Measurements from ENCODE around the gene DCDC1. TPM values are rescaled to one million over a fixed set of nuclear protein-coding genes. Genes with fewer than 3 reads are reported as not detected.
"Not testable (repeated sequence)": the region's sequence is repeated elsewhere in the genome, so short reads cannot be mapped to it uniquely, and the experiment has no call there.

The DCDC1 gene
- total RNA-seq, 1 donor from 2014 or later: 6.9 TPM

DNA sequence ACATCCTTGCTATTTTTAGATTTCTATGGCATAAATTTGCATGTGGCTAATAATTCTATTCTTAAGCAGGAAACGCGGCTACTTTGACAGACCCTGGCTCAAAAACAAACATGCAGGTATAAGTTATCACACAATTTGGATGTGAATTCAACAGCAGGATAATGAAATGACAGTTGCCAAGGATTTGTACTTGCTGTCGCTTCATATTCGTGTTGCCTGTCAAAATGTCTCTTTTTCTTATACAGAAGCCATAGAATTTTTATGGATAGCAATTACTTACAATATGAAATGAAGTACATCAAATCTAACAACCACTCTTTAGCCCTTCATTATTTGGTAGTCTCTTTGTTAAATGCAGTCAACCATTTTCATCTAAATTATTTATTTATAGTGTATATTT is 46.4 kb downstream of the DCDC1 start:
- H3K9me3 Mint-ChIP-seq (ENCODE audit: low read depth): no peaks in the 10 kb centered on the region
- no peak overlapping the region for H3K4me3 Mint-ChIP-seq (ENCODE audit: low read depth)
- peaks cover 4% of the 10 kb centered on the region for H3K4me1 Mint-ChIP-seq (ENCODE audit: low read depth)
- DNase-seq (ENCODE audit: low spot score, unreplicated experiment): no peak
- peaks cover 5% of the 10 kb centered on the region for H3K36me3 Mint-ChIP-seq (ENCODE audit: insufficient read depth)
- H3K27me3 Mint-ChIP-seq: no peaks in the 10 kb centered on the region
- no peak overlapping the region for H3K27ac Mint-ChIP-seq
- TF ChIP-seq, protein P1, sequence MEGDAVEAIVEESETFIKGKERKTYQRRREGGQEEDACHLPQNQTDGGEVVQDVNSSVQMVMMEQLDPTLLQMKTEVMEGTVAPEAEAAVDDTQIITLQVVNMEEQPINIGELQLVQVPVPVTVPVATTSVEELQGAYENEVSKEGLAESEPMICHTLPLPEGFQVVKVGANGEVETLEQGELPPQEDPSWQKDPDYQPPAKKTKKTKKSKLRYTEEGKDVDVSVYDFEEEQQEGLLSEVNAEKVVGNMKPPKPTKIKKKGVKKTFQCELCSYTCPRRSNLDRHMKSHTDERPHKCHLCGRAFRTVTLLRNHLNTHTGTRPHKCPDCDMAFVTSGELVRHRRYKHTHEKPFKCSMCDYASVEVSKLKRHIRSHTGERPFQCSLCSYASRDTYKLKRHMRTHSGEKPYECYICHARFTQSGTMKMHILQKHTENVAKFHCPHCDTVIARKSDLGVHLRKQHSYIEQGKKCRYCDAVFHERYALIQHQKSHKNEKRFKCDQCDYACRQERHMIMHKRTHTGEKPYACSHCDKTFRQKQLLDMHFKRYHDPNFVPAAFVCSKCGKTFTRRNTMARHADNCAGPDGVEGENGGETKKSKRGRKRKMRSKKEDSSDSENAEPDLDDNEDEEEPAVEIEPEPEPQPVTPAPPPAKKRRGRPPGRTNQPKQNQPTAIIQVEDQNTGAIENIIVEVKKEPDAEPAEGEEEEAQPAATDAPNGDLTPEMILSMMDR (IDR thresholded peaks at IDR 0.05; ENCODE audit: unreplicated experiment): no peak

- H3K4me1 Mint-ChIP-seq (ENCODE audit: low read depth); DNase-seq (ENCODE audit: low spot score, unreplicated experiment); H3K36me3 Mint-ChIP-seq (ENCODE audit: insufficient read depth); H3K27ac Mint-ChIP-seq; H3K9me3 Mint-ChIP-seq (ENCODE audit: low read depth); H3K27me3 Mint-ChIP-seq; H3K4me3 Mint-ChIP-seq (ENCODE audit: low read depth): not testable (repeated sequence)
Measured at GRCh38 chr11:31321494-31321893, 48.0 kb downstream of the DCDC1 start.

DNA sequence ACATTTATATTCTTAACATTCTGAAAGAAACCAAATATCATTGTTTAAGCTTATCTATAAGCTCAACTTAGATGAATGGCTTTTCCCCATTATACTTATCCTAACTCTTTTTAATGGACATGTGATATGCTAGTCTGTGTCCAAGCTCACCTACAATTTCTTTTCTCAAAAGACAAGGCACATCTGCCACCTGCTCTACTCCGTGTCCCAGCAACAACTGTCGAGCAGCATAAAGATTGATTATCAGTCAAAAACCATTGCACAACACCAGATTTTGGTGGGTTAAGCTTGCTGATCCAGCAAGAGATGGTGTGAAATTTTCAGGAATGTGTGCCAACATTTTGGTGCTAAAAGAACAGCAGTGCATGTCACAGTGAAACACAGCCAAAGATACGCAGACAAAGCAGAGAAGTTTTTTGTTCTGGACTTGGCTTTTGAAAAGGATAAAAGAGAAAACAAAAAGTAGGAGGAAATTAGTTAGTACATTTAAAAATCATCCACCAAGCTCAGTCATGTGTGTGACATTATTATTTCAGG is 65.8 kb downstream of the DCDC1 start:
- TF ChIP-seq, protein P1 (IDR thresholded peaks at IDR 0.05; ENCODE audit: unreplicated experiment): no peak
- no peaks in the 10 kb centered on the region for H3K4me1 Mint-ChIP-seq (ENCODE audit: low read depth)
- no peak for DNase-seq (ENCODE audit: low spot score, unreplicated experiment)
- H3K9me3 Mint-ChIP-seq (ENCODE audit: low read depth): no peaks in the 10 kb centered on the region
- H3K27me3 Mint-ChIP-seq: no peaks in the 10 kb centered on the region
- H3K27ac Mint-ChIP-seq: no peak overlapping the region
- H3K36me3 Mint-ChIP-seq (ENCODE audit: insufficient read depth): no peaks in the 10 kb centered on the region
- H3K4me3 Mint-ChIP-seq (ENCODE audit: low read depth): no peak overlapping the region

DNA sequence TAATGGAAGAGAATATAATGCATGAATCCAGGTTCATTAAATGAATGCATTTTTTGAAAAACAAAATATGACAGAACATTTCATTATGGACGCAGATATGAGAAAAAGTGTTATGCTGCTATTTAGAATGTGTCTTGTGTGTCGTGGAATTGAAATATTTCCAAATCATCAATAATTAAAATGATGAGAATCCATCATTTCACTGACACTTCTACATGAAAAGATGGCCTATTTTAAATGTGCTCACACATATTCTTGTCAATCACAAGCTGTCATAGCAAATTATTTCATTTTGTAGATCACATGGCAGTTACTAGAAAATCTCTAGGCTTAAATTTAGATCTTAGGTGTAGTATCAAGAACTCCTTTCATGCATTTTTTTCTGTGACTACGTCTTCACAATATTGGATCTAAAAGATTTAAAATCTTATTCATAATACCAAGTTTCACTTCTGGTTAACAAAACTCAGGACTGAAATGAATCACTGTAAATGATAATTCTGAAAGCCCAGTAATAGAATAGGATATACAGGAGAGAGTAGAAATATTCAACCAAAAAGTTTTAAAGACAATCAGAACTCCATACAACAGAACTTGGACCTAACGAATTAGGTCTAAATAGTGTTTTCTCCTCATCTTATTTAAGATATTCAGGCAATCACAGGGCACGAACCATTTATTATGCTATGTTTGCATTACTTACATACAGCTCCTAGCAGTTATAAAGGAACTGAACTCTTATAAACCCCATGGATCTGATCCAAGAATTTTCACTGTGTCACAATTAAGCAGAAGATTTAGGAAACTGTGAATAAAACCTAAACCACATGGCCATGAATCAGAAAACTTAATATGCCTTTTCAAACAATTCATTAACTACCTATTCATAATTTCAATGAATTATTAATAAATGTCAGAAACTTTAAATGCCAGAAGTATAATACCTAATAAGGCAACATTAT is 67.7 kb downstream of the DCDC1 start:
- no peaks in the 10 kb centered on the region for H3K4me1 Mint-ChIP-seq (ENCODE audit: low read depth)
- no peaks in the 10 kb centered on the region for H3K27me3 Mint-ChIP-seq
- no peak overlapping the region for H3K27ac Mint-ChIP-seq
- H3K36me3 Mint-ChIP-seq (ENCODE audit: insufficient read depth): no peaks in the 10 kb centered on the region
- no peak for DNase-seq (ENCODE audit: low spot score, unreplicated experiment)
- no peak overlapping the region for H3K4me3 Mint-ChIP-seq (ENCODE audit: low read depth)
- TF ChIP-seq, protein P1 (IDR thresholded peaks at IDR 0.05; ENCODE audit: unreplicated experiment): no peak
- H3K9me3 Mint-ChIP-seq (ENCODE audit: low read depth): no peaks in the 10 kb centered on the region

GRCh38 chr11:31295308-31295707 is 74.2 kb downstream of the DCDC1 start:
- TF ChIP-seq, protein P1 (IDR thresholded peaks at IDR 0.05; ENCODE audit: unreplicated experiment): no peak
- Mint-ChIP-seq H3K9me3 (ENCODE audit: low read depth) (no peaks in the 10 kb centered on the region), H3K36me3 (ENCODE audit: insufficient read depth) (no peaks in the 10 kb centered on the region), H3K4me3 (ENCODE audit: low read depth) (no peak overlapping the region), H3K27ac (no peak overlapping the region), H3K4me1 (ENCODE audit: low read depth) (no peaks in the 10 kb centered on the region), H3K27me3 (no peaks in the 10 kb centered on the region)
- DNase-seq (ENCODE audit: low spot score, unreplicated experiment): no peak

DNA sequence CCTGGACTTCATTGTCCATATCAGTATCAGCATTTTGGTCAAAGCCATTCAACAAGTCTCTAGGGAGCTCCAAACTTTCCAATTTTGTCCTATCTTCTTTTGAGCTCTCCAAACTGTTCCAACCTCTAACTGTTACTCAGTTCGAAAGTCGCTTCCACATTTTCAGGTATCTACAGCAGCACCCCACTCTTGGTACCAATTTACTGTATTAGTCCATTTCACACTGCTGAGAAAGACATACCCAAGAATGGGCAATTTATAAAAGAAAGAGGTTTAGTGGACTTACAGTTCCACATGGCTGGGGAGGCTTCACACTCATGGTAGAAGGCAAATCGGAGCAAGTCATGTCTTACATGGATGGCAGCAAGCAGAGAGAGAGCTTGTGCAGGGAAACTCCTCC is 96.0 kb downstream of the DCDC1 start:
- H3K27me3 Mint-ChIP-seq; H3K27ac Mint-ChIP-seq; H3K4me3 Mint-ChIP-seq (ENCODE audit: low read depth); H3K4me1 Mint-ChIP-seq (ENCODE audit: low read depth); DNase-seq (ENCODE audit: low spot score, unreplicated experiment): not testable (repeated sequence)
- peaks cover 16% of the 10 kb centered on the region for H3K36me3 Mint-ChIP-seq (ENCODE audit: insufficient read depth)
- peaks cover 28% of the 10 kb centered on the region for H3K9me3 Mint-ChIP-seq (ENCODE audit: low read depth)
